Ascending aorta (tissue), 2 donors: Measurements from ENCODE around the gene UTF1. TPM values are rescaled to one million over a fixed set of nuclear protein-coding genes. Genes with fewer than 3 reads are reported as not detected.

Source experiments
- DNase-seq, 2 donors: peaks; one replicate each; pipeline ENCODE4 v3.0.0-alpha.2; 2019; ENCODE audit warnings: low spot score in 2 of 2
- H3K27ac ChIP-seq, 2 donors: fragments of 200-600 bp; sonication (generic); one replicate each; pipeline ENCODE4 v1.5.1; 2016 to 2017; ENCODE audit warnings: mild to moderate bottlenecking in 1 of 2
- H3K27me3 ChIP-seq: fragments of 200-600 bp; sonication (generic); one replicate; pipeline ENCODE4 v1.5.1; 2017
- H3K36me3 ChIP-seq, 2 donors: fragments of 200-600 bp; sonication (generic); one replicate each; pipeline ENCODE4 v1.5.1; 2016
- H3K4me1 ChIP-seq, 2 donors: fragments of 200-600 bp; sonication (generic); one replicate each; pipeline ENCODE4 v1.5.1; 2016 to 2017; ENCODE audit warnings: mild to moderate bottlenecking in 1 of 2
- H3K4me3 ChIP-seq, 2 donors: fragments of 200-600 bp; sonication (generic); one replicate each; pipeline ENCODE4 v1.5.1; 2016 to 2017; ENCODE audit warnings: mild to moderate bottlenecking in 1 of 2
- H3K9me3 ChIP-seq, 2 donors: fragments of 200-600 bp; sonication (generic); one replicate each; pipeline ENCODE4 v1.5.1; 2016
- CTCF ChIP-seq, 3 experiments: fragments of 200-600 bp in 2 of 3; fragments of 450-650 bp in 1 of 3; sonication (generic) in 2 of 3; IDR thresholded peaks; one replicate each; pipeline ENCODE4 v1.5.1; 2016 to 2019; ENCODE audit warnings: antibody characterized with exemption in 3 of 3, mild to moderate bottlenecking in 1 of 3, moderate library complexity in 1 of 3
- intact Hi-C: fragments of 100-400 bp; cut with DNase I; formaldehyde crosslinking; loops from one replicate; pipeline ENCODE4 v1.15.1; 2023
- total RNA-seq: library from RNA; depleted of rRNA; stranded (reverse); fragments of >200 nt; gene quantifications from one replicate; pipeline ENCODE4 v1.1.0, GENCODE V29; 2016

UTF1 gene
- total RNA-seq, 1 donor from 2014 or later, result not detected

DNA sequence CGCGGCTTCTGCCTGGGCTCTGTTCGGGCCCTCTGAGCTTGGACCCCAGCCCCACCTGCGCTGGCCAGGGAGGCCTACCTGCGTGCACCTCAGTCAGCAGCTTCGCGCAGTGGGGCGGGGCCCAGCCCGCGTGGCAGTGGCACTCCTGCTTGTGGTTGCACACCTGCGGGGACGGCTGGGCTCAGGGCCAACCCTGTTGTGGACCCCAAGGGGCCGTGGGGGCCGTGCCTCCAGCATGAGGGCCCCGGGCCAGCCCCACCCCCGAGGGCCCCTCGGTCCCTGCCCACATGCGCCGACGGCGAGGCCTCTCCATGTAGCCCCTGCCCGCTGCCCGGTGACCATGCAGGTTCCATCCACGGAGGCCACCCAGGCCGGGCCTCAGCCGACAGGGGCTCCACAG is 39.4 kb downstream of the UTF1 start:
- Histone ChIP-seq H3K9me3 (no peaks in the 10 kb centered on the region), H3K27ac (no peak overlapping the region), H3K36me3 (peaks cover 0 to 15% of the 10 kb centered on the region in 2 donors), H3K27me3 (no peaks in the 10 kb centered on the region), H3K4me1 (no peaks in the 10 kb centered on the region), H3K4me3 (no peak overlapping the region)
- no peak for TF ChIP-seq CTCF (IDR thresholded peaks at IDR 0.05)
- no peak for DNase-seq
- intact Hi-C loops, result no loop called here

DNA sequence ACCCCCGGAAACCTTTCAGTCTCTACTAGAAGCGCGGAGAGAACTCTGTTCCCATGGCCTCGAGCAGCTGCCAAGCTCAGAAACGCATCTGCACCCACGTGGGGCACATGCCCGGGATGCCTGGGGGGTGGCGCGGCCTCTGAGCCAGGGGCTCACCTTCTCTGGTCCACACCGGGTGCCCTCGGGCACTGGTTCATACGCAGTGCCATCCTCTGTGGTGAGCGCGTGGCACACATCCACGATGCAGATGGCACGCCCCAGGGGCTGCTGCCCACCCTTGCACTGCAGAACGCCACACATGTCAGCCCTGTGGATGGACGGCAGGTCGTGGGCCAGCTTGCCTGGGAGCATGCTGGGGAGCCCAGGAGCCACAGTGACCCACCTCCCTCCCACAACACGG is 40.2 kb downstream of the UTF1 start:
- Histone ChIP-seq H3K27me3 (no peaks in the 10 kb centered on the region), H3K4me1 (no peaks in the 10 kb centered on the region), H3K27ac (no peak overlapping the region), H3K9me3 (no peaks in the 10 kb centered on the region), H3K36me3 (peaks cover 0 to 15% of the 10 kb centered on the region in 2 donors), H3K4me3 (no peak overlapping the region)
- intact Hi-C loops, result no loop called here
- no peak for DNase-seq
- no peak for TF ChIP-seq CTCF (IDR thresholded peaks at IDR 0.05)

DNA sequence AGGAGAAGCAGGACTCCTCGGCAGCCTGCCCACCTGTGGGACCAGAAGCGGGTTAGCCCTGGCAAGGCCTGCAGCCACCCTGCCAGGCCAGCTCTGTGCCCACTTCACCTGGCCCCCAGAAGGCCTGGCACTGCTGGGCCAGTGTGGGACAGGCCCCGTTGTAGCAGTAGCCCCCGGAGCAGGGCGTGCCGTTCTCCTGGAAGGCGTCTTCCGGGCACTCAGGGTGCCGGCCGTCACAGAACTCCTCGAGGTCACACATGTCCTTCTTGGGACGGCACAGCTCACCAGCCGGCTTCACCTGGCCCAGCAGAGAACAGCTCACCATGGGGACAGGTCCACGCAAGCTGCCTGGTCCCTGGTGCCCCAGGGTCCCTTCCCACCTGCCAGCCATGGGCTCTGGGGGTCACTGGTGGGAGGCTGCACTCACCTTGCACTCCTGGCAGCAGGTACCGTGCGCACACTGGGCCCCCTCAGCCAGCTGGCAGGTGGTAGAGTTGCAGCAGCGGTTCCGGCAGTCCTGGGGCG is 40.8 kb downstream of the UTF1 start:
- TF ChIP-seq CTCF (IDR thresholded peaks at IDR 0.05), result no peak
- no peaks in the 10 kb centered on the region for H3K27me3 ChIP-seq
- intact Hi-C loops, result no loop called here
- H3K36me3 ChIP-seq, result peaks cover 0 to 15% of the 10 kb centered on the region in 2 donors
- DNase-seq, result no peak
- H3K9me3 ChIP-seq, result no peaks in the 10 kb centered on the region
- H3K4me3 ChIP-seq, result no peak overlapping the region
- no peak overlapping the region for H3K27ac ChIP-seq
- H3K4me1 ChIP-seq, result no peaks in the 10 kb centered on the region

GRCh38 chr10:133271521-133272300 is 41.7 kb downstream of the UTF1 start:
- H3K9me3 ChIP-seq, result no peaks in the 10 kb centered on the region
- H3K27me3 ChIP-seq, result no peaks in the 10 kb centered on the region
- no peak for DNase-seq
- H3K4me3 ChIP-seq, result no peak overlapping the region
- intact Hi-C loops, result no loop called here
- H3K27ac ChIP-seq, result no peak overlapping the region
- no peak for TF ChIP-seq CTCF (IDR thresholded peaks at IDR 0.05)
- H3K36me3 ChIP-seq, result peaks cover 0 to 15% of the 10 kb centered on the region in 2 donors
- H3K4me1 ChIP-seq, result peaks cover 0 to 3% of the 10 kb centered on the region in 2 donors

DNA sequence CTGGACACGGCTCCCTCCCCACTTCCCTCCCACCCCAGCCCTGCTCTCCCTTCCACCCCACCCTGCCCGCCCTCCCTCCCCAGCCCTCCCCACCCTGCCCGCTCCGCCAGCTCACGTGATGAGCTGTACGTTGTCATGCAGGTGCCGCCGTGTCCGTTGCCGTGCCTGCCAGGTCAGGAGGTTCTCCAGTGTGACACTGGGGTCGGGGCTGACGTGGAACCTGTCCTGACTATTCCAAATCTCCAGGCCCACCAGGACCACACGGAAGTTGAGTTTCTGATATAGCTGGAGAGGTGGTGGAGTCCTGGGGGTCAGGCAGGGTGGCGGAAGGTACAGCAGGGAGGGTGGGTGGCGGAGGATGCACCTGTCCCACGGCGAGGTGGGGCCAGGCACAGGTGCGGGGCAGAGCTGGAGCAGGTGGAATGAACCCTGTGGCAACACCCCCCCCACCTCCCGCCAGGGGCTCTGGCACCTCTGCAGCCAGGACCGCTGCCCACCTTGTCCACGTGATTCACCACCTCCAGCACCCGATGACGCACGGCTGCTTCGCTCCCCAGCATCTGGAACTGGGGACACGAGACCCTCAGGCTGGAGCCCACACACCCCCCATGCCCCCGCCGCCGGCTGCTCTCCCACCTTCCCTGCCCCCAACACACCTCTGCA is 42.4 kb downstream of the UTF1 start:
- Histone ChIP-seq H3K27ac (no peak overlapping the region), H3K27me3 (no peaks in the 10 kb centered on the region), H3K4me1 (peaks cover 0 to 3% of the 10 kb centered on the region in 2 donors), H3K36me3 (peaks cover 0 to 15% of the 10 kb centered on the region in 2 donors), H3K4me3 (no peak overlapping the region), H3K9me3 (no peaks in the 10 kb centered on the region)
- DNase-seq, result no peak
- TF ChIP-seq CTCF (IDR thresholded peaks at IDR 0.05), result no peak
- intact Hi-C loops, result no loop called here
